ENCODE data around the gene THADA.

GRCh38 chr2:43556256-43556655, 39.6 kb downstream of the THADA start:
- TF ChIP-seq, protein P1, sequence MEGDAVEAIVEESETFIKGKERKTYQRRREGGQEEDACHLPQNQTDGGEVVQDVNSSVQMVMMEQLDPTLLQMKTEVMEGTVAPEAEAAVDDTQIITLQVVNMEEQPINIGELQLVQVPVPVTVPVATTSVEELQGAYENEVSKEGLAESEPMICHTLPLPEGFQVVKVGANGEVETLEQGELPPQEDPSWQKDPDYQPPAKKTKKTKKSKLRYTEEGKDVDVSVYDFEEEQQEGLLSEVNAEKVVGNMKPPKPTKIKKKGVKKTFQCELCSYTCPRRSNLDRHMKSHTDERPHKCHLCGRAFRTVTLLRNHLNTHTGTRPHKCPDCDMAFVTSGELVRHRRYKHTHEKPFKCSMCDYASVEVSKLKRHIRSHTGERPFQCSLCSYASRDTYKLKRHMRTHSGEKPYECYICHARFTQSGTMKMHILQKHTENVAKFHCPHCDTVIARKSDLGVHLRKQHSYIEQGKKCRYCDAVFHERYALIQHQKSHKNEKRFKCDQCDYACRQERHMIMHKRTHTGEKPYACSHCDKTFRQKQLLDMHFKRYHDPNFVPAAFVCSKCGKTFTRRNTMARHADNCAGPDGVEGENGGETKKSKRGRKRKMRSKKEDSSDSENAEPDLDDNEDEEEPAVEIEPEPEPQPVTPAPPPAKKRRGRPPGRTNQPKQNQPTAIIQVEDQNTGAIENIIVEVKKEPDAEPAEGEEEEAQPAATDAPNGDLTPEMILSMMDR (IDR thresholded peaks at IDR 0.05; ENCODE audit: borderline replicate concordance, extremely low read depth, low read length, poor library complexity, severe bottlenecking): no peak
- no peak for TF ChIP-seq EZH2 (IDR thresholded peaks at IDR 0.05; ENCODE audit: borderline replicate concordance, low read depth, low read length, severe bottlenecking)
